Measurements from ENCODE around the gene DRD2.
A peak's percentile ranks its signal among the peaks of the same experiment; 100 is the strongest.
"Not testable (repeated sequence)": the region's sequence is repeated elsewhere in the genome, so short reads cannot be mapped to it uniquely, and the experiment has no call there.

Gene DRD2

GRCh38 chr11:113475160-113475761 lies at the start of gene DRD2:
DRD2 (minus strand) TSS chr11:113475398; CDS start chr11:113424651, 50,747 bp downstream.
- peak; percentile 73 for DNase-seq

- DNase-seq: not testable (repeated sequence)
Measured at GRCh38 chr11:113523906-113524305, 48.7 kb upstream of the DRD2 start.

DNA sequence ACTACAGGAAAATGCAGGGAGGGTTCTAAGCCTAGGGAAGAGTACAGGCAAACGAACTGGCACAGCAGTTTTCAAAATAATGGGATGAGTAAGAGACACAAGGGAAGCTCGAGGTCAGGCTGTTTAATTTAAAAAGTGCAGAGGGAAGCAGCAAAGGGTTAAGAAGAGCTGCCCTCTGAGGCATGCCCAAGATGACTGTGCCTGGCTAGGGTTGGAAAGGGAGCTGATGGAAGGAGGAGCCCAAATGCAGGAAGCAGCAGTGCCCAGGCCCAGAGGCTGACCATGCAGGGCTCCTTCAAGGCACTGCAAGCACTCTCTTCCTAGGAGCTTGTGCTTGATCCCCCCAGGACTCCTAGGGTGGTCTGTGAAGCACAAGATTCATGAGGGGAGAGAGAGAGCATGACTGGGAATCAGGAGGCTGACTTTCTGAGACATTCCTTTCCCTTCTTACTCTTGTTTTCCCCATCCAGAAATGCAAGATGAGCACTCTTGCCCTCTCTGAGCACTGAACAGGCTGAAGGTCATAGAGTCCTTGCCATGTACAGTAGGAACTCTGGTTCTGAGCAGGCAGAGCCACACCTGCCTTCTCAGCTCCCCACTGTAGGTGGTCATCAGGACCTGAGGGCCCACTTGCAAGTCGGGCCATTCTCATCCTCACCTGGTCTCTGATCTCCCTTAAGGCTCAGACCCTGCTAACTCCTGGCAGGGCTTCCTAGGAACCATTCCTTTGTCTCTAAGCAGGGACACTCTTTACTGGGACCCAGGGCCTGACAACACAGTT lies 46.7 kb upstream of the DRD2 start:
- DNase-seq: no peak

DNA sequence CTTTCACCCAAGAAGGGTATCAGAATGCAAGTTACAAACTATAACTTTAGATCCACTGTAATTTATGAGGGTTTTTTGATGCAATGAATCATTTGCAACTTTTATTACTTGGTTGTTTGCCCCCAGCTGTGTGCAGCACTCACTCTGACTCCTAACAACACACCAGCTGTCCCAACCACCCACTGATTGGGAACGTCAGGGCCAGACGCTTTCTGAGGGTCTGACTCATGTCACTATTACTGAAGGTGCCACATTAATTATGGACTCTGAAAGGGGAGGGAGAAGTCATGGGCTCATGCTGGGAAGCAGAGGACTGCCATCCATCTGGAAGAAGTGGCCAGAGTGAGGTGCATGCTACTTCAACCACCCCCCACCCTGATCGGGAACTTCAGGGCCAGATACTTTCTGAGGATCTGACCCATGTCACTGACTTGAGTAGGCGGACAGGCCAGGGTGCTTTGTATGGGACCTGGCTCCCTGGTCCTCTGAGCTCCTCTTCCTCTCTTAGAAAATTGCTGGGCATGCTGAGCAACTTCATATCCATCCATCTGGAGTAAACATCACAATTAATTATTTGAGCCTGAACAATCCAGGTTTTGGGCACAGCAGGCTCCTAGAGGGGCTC lies 44.9 kb upstream of the DRD2 start:
- no peak for DNase-seq

GRCh38 chr11:113518716-113519495 lies 43.7 kb upstream of the DRD2 start:
- DNase-seq: no peak

DNA sequence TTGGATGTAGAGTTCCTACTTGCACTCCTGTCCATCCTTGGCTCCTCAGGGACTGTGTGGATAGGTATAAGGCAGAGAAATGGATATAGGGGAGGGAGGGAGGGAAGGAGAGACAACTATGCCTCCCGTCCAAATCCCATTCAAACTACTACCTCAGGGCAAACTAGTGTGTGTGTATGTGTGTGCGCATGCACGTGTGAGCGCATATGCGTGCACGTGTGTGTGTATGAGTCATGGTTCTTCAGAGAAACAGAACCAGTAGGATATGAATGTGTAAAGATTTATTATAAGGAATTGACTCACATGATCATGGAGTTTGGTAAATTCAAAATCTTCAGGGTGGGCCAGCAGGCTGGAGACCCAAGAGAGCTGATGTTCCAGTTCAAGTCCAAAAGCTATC lies 42.2 kb upstream of the DRD2 start:
- DNase-seq: no peak

DNA sequence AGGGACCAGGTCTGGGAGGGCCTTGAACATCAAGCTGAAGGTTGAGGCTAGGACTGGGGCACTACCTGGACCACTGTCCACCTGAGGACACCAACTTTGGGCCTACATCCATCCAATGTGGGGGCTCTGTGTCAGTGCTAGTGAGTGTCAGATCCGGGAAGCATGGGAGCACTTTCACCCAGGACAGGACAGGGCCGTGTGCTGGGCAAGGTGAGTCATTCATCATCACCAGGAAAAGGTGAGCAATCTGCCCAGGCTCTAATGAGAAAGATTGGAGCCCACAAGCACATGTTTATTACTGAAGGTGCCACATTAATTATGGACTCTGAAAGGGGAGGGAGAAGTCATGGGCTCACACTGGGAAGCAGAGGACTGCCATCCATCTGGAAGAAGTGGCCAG lies 39.7 kb upstream of the DRD2 start:
- DNase-seq: no peak

DNA sequence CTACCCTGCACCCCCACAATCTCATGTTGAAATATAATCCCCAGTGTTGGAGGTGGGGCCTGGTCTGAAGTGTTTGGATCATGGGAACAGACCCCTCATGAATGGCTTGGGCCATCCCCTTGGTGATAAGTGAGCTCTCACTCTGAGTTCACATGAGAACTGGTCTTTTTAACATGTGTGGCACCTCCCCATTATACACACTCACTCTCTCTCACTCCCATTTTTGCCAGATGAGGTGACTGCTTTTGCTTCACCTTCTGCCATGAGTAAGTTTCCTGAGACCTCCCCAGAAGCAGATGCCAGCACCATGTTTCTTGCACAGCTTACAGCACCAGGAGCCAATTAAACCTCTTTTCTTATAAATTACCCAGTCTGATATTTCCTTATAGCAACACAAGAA lies 32.1 kb upstream of the DRD2 start:
- no peak for DNase-seq

GRCh38 chr11:113506893-113507292 lies 31.7 kb upstream of the DRD2 start:
- no peak for DNase-seq

- DNase-seq: no peak
Measured at GRCh38 chr11:113506461-113506860, 31.3 kb upstream of the DRD2 start.

GRCh38 chr11:113505541-113506375 lies 30.6 kb upstream of the DRD2 start:
- no peak for DNase-seq

DNA sequence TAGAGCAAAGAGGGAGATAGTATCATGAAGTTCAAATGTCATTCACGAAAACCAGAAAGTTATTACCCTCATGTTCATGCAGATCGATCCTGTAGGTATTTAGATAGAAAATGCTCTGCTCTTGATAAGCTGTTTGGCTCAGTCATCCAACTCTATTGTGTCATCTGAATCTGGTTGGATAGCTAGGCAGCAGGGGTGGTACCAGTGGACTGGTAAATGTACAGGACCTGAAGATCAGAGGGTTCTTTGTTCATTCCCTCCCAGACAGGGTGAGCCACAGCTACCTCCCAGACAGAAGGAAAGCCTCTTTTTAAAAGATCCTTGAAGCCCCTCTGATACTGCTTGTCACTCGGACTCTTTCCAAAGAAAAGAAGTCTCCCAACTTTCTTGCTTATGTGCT lies 29.8 kb upstream of the DRD2 start:
- DNase-seq: no peak

- no peak for DNase-seq
Measured at GRCh38 chr11:113504586-113504985, 29.4 kb upstream of the DRD2 start.

- no peak for DNase-seq
Measured at GRCh38 chr11:113504071-113504470, 28.9 kb upstream of the DRD2 start.

GRCh38 chr11:113497066-113497910 lies 22.1 kb upstream of the DRD2 start:
- no peak for DNase-seq

DNA sequence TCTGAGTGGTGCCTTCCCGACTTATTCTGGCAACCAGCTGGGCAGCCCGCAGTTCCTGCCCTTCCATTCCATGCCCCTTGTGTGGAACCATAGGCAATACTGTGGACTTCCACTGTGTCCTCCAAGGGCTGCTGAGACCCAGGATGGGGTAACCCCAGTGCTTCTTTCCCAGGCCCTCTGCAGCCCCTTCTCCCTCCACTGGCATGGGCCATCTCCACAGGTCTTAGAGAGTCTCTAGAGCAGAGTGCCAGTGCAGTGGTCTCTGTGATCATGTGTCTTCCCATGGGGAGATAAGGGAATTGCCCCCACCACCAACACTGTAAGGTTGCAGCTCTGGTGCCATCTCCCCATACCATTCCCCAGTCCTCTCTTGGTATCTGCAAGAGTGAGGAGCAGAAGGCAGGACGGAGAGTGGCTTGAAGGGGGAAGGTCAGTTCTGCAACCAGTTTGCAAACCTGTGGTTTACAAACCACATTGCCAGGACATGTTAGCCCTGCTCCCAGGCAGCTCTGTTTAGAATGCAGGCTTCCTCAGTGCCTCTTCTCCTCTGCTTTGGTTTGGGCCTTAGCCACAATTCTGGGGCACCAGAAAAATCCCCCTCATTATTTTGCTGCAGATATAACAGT lies 20.9 kb upstream of the DRD2 start:
- DNase-seq: no peak

- DNase-seq: peak; percentile 19
Measured at GRCh38 chr11:113494021-113494420, 18.8 kb upstream of the DRD2 start.

GRCh38 chr11:113493206-113493605 lies 18.0 kb upstream of the DRD2 start:
- DNase-seq: no peak

DNA sequence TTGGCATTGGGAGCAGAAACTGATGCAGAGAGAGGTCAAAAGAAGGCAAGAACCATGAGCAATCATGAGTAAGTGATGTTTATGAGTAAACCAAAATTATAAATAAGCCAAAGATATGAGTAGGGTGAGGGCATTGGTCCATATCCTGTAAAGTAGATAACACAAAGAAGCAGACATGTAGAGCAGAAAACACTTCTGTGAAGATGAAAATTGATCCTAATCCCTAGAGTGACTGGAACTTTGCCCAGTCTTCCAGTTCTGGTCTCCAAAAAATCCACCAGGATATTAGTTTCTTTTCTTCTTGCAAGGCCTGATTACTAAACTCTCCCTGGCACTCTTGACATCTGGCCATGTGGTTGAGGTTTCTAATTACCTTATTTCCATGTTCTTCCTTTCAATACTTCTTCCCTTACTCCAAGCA lies 13.7 kb upstream of the DRD2 start:
- no peak for DNase-seq

DNA sequence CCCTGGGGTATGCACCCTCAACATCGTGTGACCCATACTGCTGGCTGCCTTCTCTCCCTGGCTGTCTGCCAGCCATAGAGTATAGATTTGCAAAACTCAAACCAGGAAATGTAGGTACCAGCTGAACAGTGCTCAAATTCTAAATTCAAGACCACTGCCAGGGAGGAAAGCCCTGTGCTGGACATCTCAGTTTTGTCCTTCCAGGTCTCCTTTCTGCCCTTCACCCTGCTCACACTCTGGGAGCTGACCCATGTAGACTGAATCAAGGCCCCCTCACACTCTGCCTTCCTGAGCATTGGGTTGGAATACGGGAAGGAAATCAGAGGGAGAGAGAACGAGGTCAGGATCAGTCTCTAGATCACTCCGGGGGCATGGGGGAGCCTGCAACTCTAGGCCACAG lies 12.4 kb upstream of the DRD2 start:
- no peak for DNase-seq

DNA sequence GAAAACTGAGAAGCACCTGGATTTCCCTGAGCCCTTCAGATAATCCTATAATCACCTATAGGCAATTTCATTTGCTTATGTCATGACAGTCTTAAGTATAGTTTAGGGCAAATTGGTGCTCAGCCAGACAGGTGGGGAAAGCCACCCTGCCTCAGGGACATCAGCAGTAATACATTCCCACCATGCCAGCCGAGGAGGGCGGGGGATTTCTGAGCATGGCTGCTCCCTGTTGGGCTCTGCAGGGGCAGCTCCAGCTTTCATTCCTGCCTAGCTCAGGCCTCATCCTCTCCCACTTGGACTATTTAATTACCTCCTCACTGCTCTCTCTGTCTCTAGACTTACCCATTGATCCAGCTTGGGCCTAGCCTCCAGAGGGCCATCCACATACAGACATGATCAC lies 9.0 kb upstream of the DRD2 start:
- DNase-seq: no peak

All from DMS53 (cell line).